HTR-8/SVneo (cell line): ENCODE measurements around the gene KCNJ5.

Experiments
- DNase-seq: peaks from one replicate; pipeline ENCODE4 v3.0.0; 2011; ENCODE audit warnings: low spot score, mixed read lengths; ENCODE audit not compliant: insufficient read length
- FAIRE-seq: peaks from 2 replicates; lab custom pipeline; 2011; peaks lifted over from hg19 to GRCh38; lab: Jason Lieb, UNC

Gene KCNJ5

GRCh38 chr11:128942817-128943427 is 51.8 kb downstream of the KCNJ5 start, which contains the start of gene TP53AIP1:
Gene TP53AIP1 (minus strand): TSS chr11:128942871. CDS start chr11:128937818, 5,053 bp downstream.
- DNase-seq, result no peak
- no peak for FAIRE-seq

GRCh38 chr11:128943428-128943976 is 52.3 kb downstream of the KCNJ5 start:
- DNase-seq (no peak), FAIRE-seq (no peak)

GRCh38 chr11:128946648-128947047 is 55.5 kb downstream of the KCNJ5 start:
- FAIRE-seq (no peak), DNase-seq (no peak)

- DNase-seq (no peak), FAIRE-seq (no peak)
Measured at GRCh38 chr11:128947773-128948172, 56.6 kb downstream of the KCNJ5 start.

- FAIRE-seq, result no peak
- DNase-seq, result peak; percentile 15
Measured at GRCh38 chr11:128948583-128948982, 57.4 kb downstream of the KCNJ5 start.

GRCh38 chr11:128949791-128950454 is 58.8 kb downstream of the KCNJ5 start:
- no peak for DNase-seq
- no peak for FAIRE-seq

- no peak for DNase-seq
- peak; percentile 44 for FAIRE-seq
Measured at GRCh38 chr11:128953151-128953550, 62.0 kb downstream of the KCNJ5 start.

- no peak for FAIRE-seq
Measured at GRCh38 chr11:128955636-128956035, 64.5 kb downstream of the KCNJ5 start.

GRCh38 chr11:128956401-128957201 is 65.4 kb downstream of the KCNJ5 start:
- DNase-seq (peak; percentile 53), FAIRE-seq (no peak)

More at GRCh38 chr11:128955636-128956035, 64.5 kb downstream of the KCNJ5 start:
- no peak for DNase-seq

GRCh38 chr11:128957202-128957482 is 66.0 kb downstream of the KCNJ5 start:
- FAIRE-seq (no peak), DNase-seq (no peak)

GRCh38 chr11:128961645-128962044 is 70.5 kb downstream of the KCNJ5 start:
- DNase-seq (no peak), FAIRE-seq (no peak)

- FAIRE-seq, result no peak
- no peak for DNase-seq
Measured at GRCh38 chr11:128962896-128963295, 71.7 kb downstream of the KCNJ5 start.

GRCh38 chr11:128963744-128964325 is 72.7 kb downstream of the KCNJ5 start:
- FAIRE-seq, result no peak
- no peak for DNase-seq

GRCh38 chr11:128964463-128964930 is 73.3 kb downstream of the KCNJ5 start:
- no peak for FAIRE-seq
- DNase-seq, result no peak

- FAIRE-seq (no peak), DNase-seq (no peak)
Measured at GRCh38 chr11:128965485-128965884, 74.3 kb downstream of the KCNJ5 start.

GRCh38 chr11:128967578-128967977 is 76.4 kb downstream of the KCNJ5 start:
- no peak for DNase-seq
- no peak for FAIRE-seq

GRCh38 chr11:128968916-128969315 is 77.8 kb downstream of the KCNJ5 start:
- DNase-seq (no peak), FAIRE-seq (no peak)
